ENCODE measurements around the gene FAM161B. TPM values are rescaled to one million over a fixed set of nuclear protein-coding genes. Genes with fewer than 3 reads are reported as not detected.

Gene FAM161B
- total RNA-seq, 1 donor from 2014 or later: 4.7 TPM

- intact Hi-C loops (cut with DNase I): loop anchor here (5.0 kb wide), 1 partner anchor 35 kb away; the partner anchor contains the start of gene PTGR2
- no peak for DNase-seq (ENCODE audit: low spot score)
Observed at GRCh38 chr14:73887318-73887616, 62.6 kb downstream of the FAM161B start.

- intact Hi-C loops (cut with DNase I): loop anchor here (5.0 kb wide), 1 partner anchor 34 kb away; the partner anchor contains the start of gene PTGR2
- DNase-seq (ENCODE audit: low spot score): peak; percentile 97
Observed at GRCh38 chr14:73886449-73887317, 63.2 kb downstream of the FAM161B start, which contains the start of gene ZNF410. TSS of gene ZNF410 (plus strand) at chr14:73886859. CDS start at chr14:73892176, 5,317 bp downstream.

DNA sequence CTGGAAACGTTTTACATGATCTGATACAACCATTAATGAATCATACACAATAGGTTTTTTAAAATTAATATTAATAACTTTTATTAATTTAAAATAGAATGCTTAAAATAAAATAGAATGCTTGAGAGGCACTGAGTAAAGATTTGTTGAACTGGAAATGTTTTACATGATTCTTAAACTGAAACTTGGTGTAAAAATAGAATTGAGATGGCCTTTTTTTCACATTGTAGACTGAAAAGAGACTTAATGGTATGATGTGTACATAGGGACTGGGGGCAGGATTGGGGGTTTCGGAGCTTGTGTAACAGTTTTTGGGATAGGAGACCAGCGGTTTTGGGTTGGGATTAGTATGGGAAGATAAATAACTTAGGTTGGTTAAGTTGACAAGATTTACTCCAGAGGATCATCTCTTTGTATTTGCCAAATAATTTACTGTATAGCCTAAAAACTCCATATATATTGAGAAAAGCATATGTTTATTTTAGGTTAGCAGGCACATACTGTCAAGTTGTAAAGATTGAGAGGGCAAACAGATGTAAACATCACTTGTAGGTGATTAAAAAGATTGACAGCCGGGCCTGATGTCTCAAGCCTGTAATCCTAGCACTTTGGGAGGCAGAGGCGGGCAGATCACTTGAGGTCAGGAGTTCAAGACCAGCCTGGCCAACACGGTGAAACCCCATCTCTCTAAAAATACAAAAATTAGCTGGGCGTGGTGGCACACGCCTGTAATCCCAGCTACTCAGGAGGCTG, 65.3 kb downstream of the FAM161B start:
- no peak for DNase-seq (ENCODE audit: low spot score)
- intact Hi-C loops (cut with DNase I): loop anchor here (5.0 kb wide), 1 partner anchor 32 kb away; the partner anchor contains the start of gene PTGR2

Other genes with a start within 250 kb of the FAM161B start
- 45.9 TPM for gene PNMA1, start 235.7 kb downstream of the FAM161B start, total RNA-seq
- gene PTGR2, start 98.3 kb downstream of the FAM161B start, total RNA-seq: 36.7 TPM
- gene ZNF410, start 63.2 kb downstream of the FAM161B start, total RNA-seq: 19.9 TPM
- 39.9 TPM for gene COQ6, start 208 bp upstream of the FAM161B start, total RNA-seq
- 8.8 TPM for gene ENTPD5, start 69.2 kb upstream of the FAM161B start, total RNA-seq
- 3.9 TPM for gene BBOF1, start 69.3 kb upstream of the FAM161B start, total RNA-seq
- gene ALDH6A1, start 134.4 kb upstream of the FAM161B start, total RNA-seq: 67.8 TPM
- 7.4 TPM for gene LIN52, start 134.9 kb upstream of the FAM161B start, total RNA-seq